RPMI7951 (cell line): ENCODE measurements around the gene METTL16. TPM values are rescaled to one million over a fixed set of nuclear protein-coding genes. Genes with fewer than 3 reads are reported as not detected.
"Not testable (repeated sequence)": the region's sequence is repeated elsewhere in the genome, so short reads cannot be mapped to it uniquely, and the experiment has no call there.

ENCODE experiments used
- DNase-seq: peaks from one replicate; pipeline ENCODE4 v3.0.0-alpha.2; 2012; ENCODE audit warnings: low read depth
- total RNA-seq: library from RNA; depleted of rRNA; stranded (reverse); fragments of >200 nt; shearing (Covaris generic); gene quantifications from 2 replicates; pipeline ENCODE4 v1.2.3, GENCODE V29; 2014

Gene METTL16
- total RNA-seq, 1 experiment from 2014 or later, result 19.1 TPM

DNA sequence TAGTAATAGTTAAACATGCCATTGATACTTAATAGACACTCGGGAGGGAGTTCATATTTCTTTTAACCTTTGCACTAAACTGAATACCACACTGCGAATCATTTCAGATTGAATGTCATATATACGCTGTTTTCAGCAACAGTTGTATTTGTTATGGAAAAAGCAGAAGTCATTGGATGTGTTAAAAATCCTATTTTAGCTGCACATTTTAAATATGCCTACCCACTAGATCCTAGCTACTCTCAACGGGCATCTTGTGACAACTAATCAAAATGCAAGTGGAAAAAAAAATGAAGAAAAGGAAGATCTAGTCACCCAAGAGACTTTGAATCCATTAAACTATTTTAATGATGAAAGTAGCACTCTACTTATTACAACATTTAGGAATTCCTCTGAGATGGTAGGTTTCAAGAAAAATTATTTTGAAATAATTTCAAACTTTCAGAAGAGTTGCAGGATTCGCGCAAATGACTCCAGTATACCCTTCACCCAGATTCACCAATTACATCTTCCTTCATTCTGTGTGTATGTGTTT is 59.4 kb downstream of the METTL16 start:
- no peak for DNase-seq

DNA sequence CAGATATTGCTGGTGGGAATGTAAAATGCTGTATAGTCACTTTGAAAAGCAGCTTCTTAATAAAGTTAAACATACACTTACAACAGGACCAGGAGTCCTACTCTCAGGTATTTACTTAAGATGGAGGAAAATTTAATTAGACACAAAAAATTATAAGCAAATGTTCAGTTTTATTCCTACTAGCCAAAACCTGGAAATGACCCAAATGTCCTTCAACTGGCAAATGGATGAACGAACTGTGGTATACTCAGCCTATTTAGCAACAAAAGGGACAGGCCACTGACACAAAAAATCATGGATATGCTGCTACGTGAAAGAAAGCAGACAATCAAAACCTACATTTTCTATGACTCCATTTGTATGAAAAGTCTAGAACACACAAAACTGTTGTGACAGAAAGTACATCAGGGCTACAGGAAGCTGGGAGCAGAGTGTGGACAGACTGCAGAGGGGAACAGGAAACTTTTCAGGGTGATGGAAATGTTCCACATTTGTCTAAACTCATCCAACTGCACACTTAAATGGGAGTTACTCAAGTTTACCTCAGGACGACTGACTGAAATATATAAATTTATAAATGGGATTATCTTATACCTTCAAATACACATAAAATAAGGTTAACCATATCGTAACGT is 61.6 kb downstream of the METTL16 start:
- DNase-seq, result no peak

DNA sequence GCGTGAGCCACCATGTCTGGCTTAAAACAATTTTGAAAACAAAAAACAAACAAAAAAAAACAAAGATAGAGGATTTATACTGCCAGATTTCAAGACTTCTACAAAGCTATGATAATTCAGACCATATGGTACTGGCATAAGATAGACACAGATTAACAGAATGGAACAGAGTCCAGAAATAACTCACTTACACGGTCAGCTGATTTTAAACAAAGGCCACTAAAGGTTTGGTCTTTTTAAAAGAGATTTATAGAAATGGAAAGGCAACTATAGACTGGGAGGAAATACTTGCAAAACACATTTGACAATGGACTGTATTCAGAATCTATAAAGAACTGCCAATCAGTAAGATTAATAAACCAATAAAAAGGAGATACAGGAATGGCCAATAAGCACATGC is 62.2 kb downstream of the METTL16 start:
- no peak for DNase-seq

DNA sequence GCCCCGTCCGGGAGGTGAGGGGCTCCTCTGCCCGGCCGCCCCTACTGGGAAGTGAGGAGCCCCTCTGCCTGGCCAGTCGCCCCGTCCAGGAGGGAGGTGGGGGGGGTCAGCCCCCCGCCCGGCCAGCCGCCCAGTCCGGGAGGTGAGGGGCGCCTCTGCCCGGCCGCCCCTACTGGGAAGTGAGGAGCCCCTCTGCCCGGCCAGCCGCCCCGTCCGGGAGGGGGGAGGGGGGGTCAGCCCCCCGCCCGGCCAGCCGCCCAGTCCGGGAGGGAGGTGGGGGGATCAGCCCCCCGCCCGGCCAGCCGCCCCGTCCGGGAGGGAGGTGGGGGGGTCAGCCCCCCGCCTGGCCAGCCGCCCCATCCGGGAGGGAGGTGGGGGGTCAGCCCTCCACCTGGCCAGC is 64.2 kb downstream of the METTL16 start:
- not testable (repeated sequence) for DNase-seq

DNA sequence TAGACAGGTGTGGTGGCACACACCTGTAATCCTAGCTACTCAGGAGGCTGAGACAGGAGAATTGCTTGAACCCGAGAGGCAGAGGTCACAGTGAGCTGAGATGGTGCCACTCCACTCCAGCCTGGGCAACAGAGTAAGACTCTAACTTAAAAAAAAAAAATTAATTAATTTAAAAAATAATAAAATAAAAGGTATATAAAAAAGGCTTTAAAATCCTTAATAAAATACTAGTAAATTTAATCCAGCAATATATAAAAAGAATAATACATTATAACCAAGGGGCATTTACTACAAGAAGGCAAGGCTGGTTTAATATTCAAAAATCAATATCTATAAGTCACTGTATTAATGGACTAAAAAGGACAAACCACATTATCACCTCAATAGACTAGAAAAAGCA is 66.0 kb downstream of the METTL16 start:
- no peak for DNase-seq

DNA sequence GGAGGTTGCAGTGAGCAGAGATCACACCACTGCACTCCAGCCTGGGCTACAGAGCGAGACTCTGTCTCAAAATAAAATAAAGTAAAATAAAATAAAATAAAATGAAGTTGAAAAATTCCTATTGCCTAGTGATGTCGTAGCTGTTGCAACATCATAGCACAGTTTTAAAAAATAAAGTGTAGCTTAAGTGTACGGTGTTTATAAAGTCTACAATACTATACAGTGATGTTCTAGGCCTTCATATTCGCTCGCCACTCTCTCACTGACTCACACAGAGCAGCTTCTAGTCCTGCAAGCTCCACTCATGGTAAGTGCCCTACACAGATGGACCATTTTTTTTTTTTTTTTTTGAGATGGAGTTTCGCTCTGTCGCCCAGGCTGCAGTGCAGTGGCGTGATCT is 67.3 kb downstream of the METTL16 start:
- DNase-seq, result no peak

DNA sequence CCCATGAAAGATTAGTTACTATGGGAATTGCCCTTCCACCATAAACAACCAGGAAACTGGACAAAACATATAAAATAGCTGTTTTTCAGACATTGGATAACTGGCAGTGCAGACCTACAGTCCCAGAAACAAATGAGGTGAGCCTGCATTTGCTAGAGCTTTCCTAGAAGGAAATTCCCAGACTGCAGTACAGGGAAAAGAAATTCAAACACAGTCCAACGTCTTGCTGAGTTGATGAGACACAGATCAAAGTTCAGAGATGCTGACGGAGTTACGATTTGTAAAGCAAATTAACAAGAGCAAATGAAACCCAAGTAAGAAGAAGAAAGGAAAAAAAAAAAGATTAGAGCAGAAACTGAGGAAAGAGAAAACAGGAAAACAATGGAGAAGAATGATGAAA is 69.5 kb downstream of the METTL16 start:
- DNase-seq, result no peak

DNA sequence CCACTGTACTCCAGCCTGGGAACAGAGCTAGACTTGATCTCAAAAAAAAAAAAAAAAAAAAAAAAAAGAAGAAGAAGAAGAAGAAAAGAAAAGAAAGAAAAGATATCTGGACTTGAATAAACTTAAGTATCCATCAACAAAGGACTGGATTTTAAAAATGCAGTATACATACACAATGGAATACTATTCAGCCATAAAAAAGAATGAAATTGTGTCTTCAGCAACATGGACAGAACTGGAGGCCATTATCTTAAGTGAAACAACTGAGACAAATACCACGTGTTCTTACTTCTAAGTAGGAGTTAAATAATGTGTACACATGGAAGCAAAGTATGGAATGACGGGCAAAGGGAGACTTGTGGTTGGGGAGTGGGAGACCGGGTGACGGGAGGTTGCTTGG is 70.8 kb downstream of the METTL16 start:
- no peak for DNase-seq

DNA sequence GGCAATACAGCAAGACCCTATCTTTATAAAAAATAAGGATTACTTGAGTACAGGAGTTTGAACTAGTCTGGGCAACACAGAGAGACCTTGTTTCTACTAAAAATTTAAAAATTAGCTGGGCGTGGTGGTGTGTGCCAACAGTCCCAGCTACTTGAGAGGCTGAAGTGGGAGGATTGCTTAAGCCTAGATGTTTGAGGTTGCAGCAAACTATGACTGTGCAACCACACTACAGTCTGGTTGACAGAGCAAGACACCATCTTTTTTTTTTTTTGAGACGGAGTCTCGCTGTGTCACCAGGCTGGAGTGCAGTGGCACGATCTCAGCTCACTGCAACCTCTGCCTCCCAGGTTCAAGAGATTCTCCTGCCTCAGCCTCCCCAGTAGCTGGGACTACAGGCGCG is 71.7 kb downstream of the METTL16 start:
- DNase-seq, result peak; percentile 46

DNA sequence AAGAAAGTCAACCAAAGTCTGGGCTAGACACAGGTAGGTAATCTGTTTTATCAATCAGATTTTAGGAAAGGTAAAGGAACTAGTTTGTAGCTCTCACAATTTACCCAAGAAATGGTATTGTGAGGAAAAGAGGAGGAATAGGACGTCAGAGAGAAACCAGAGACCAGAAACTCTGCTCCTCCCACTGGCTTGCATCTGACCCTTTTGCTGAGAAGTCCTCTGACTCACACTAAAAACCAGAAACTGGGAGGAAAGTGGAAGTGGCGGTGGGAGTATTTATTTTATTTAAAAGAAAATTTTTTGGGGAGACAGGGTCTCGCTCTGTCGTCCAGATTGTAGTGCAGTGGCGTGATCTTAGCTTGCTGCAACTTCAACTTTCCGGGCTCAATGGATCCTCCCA is 72.9 kb downstream of the METTL16 start:
- DNase-seq, result peak; percentile 16

DNA sequence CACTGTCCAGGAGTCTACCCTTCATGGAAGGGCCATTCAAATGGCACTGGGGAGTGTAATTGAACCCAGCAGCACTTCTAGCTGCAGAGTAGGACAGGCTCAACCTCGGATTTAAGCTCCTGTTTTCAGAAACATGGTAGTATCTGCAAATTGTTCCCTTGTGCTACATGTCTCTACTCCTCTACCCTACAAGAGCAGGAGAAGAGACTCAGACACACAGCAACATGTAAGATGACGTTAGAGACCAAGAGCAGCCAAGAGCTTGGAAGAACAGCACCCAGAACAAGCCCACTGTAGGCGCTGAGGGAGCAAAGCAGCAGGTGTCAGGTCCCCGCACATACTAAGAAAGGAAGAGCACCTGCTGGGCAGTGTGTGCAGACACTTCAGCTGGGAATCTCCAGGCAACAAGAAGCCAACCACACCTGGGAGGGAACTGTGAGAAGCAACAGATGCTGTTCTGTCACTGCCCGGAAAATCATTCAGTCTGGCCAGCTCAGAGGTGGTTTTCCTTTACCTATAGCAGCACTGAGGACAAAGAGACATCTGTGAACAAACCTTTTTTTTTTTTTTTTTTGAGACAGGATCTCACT is 75.3 kb downstream of the METTL16 start:
- no peak for DNase-seq

DNA sequence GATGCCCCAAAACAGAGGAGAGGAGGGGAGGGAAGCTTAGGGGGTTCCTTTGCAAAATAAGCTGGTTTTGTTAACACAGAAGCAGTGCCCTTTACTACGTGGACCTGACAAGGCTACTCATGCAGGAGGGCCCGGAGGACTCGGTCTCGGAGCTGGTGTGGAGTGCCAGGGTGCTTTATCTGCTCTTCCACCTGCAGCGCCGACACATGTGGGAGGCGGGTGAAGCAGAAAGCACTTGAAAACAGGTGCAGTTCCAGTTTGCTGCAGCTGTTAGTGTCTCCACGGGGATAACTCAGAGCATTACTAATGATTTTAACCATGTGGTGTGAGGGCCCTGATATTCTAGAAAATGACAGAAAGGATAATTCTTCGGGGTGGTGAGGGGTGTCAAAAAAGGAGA is 75.8 kb downstream of the METTL16 start:
- DNase-seq, result no peak

DNA sequence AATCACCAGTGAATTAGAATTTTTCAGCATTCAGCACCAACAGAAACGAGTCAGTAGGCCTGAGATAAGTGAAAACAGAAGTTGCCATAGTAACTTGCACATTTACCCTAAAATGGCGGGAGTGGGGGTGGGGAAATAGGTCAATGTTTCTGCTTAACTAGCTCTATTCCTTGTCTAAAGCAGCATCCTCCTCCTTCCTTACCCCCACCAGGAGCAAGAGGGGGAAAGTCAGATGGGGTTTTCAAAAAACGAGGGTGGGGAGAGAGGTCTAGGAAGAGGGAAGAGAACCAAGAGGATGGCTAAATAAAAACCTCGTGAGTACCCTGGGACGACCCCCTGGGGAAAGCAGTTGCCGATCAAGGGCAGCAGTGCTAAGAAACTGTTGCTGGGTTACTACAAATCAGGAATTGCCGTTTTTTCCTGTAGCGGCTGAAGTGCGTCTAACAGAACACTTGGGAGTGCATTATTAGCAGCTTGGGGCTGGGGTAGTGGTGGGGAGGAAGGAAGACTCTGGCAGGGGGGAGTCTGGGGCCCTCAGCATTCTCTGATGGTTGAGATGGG is 76.4 kb downstream of the METTL16 start:
- no peak for DNase-seq

DNA sequence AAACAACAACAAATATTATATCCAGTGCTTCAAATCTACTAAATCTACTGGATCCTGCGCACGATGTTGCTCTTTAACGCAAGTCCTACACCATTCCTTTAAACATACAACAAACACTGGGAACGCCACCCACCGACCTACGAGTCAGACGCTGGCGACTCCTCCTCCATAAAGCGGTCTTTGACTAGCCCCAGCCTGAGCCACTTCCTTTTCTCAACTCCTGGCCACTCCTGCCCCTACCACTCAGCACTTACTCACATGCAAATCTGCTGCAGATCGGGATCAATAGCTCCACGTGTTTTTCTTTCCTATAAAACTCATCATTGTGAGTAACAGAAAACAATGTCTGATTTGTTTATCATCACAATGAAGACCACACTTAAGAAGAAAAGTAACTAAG is 78.0 kb downstream of the METTL16 start:
- no peak for DNase-seq

DNA sequence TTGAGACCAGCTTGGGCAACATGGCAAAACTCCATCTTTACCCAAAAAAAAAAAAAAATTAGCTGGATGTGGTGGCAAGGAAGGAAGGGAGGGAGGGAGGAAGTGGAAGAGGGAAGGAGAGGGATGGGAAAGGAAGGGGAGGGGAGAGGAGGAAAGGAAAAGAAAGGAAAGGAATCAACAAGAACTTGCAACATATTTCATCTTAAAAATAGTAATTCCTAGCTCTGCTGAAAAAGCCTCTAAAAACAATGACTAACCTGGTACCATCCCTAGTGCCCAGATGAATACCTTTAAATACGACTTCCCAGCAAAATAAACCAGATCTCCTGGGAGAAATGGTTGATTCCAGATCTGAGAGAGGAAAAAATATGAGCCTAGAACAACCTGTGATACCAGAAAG is 83.8 kb downstream of the METTL16 start:
- no peak for DNase-seq

DNA sequence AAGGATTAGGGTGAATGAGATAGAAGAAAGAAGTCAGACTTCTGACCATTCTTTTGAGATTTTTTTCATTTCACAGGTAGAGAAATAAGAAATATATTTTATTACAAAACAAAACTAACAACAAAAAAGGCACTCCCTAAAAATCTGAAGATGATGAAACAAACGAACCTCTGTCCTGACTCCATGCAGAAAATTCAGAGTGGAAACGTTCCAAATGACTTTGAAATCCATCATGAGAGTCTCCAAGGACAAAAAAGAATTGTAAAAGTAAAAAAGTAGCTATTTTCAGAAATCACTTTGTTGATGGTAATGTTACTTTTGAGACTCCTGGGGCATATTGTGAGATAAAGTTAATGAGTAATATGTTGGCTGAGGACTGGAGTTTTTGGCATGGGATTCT is 84.5 kb downstream of the METTL16 start:
- no peak for DNase-seq

DNA sequence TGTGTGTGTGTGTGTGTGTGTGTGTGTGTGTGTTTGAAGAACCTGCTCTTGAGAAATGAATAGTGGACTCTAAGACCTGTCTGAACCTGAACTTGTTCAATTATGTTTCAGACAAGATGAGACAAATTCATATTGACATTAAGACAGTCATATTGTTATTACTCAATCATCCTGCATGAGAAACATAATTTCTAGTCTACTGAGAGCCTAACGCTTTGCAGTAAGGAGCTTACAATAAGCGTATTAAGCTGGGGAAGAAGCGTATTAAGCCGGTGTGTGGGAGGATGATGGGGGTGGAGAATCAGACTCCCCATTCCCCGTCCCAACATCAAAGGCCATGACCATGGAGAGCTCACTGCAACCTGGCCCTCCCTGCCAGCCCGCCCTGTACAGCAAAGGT is 88.4 kb downstream of the METTL16 start:
- no peak for DNase-seq

DNA sequence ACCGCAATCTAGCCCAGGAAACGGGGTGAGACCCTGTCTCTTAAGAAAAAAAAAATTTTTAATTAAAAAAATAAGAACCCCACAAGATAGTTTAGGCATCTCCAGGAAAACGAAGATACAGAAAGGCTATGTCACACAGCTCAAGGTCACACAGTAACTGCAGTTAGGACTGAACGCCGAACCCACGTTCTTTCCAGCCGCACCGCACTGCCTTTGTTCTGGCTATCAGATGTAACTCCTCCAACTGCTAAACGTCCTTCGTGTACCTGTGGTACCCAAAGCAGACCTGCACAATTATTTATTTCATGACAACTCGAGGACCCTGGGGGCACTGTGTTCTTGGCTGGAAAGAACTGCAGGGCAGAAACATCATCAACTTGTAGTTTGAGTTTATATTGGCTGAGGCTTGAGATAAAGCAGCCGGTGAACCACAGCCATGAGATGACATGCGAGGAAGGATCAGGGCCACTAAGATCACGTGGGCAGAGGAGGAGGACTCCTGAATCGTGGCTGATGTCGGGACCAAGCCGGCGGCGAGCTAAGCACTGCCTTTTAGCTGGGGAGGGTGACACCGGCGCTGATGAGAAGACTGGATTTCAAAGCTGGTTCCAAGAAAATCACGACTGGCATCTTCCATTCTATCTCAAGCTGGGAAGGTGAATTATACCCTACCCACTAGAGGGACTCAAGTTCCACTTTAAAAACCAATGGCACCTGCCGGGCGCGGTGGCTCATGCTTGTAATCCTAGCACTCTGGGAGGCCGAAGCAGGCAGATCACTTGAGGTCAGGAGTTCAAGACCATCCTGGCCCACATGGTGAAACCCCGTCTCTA is 90.2 kb downstream of the METTL16 start:
- no peak for DNase-seq

DNA sequence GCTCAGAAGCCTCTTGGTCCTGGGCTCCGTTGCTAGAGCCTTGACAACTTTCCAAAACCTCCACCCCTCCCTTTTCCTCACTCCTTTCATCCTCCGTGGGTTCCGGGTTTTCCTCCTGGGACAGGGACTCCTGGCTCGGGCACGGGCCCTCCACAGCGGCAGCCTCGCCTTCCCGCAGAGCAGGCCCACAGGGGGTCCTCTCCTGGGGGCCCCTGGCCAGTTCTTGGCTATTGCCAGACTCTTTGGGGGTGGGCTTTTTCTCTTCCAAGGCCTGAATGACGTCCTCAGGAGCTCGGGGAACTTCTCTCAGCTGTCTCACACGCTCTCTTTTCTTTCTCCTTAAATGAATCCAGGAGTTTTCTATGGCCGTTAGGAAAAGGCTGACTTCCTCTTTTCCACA is 91.5 kb downstream of the METTL16 start:
- no peak for DNase-seq

DNA sequence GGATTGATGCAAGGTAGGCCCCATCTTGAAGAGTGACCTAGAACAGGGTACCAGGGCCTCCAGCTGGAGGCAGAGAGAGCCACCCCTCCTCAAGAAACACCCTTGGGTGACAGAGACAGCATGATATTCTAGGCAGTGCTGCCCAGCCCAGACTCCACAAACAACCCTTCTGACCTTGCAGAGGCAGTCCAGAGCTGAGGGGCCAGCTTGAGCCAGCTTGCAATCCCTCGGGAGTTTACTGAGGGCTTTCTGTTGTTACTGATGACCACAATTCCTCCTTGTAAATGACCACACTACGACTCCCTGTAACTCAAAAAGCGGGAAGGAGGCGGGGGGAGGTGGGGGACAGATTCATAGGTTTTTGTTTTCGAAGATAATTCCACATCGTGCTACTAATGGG is 92.2 kb downstream of the METTL16 start:
- DNase-seq, result no peak

DNA sequence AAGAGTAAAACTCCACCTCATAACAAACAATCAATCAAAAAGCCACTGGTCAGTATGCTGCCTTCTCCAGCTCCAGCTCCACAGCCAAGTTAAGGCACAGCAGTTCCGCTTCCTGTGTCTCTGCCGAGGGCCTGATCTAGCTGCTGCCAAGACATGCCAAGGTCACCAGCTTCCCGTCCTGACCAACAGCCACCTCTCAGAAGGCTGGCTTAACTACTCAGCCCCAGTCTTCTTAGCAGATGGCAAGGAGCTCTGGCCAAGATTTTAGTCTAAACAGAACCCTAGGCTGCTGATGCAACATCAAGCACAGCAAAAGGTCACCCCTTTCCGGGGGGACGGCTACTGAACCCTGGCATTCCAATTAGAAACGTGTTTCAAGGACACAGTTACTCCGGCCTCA is 93.1 kb downstream of the METTL16 start:
- DNase-seq, result no peak

DNA sequence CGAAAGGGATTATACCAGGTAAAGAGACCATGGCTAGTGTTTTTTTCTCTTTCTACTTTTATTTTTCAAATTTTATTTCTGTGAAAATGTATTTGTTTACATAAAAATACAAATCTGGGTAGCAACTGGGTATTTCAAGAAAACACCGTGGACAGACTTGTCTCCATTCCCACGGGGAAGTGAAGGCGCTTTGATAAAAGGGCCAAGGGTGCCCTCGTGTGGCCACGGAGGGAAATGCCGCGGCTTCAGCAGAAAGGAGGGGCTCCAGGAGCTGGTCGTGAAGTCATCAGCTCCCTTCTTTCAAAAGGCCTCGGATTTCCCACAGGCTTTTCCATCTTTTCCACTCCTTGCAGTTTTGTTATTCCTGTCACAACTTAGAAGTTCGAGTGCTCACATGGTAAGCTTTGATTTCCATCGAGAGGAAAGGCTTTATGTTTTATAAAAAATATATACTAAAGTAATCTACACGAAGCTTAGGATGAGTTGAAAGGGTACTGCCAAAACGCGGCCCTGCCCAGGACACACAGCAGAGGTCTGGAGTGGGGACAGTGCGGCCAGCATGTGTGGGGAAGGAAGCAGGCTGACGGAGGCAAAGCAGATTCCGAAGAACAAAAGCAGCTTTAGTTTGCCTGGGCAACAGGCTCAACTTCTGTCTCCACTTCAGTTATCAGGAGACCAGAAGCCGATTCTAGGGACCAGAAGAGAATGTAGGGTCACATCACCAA is 95.5 kb downstream of the METTL16 start:
- peak; percentile 72 for DNase-seq
